Skin epidermis (tissue), 12 donors: ENCODE measurements around the gene SIDT1.

Experiments
- H3K27ac ChIP-seq, 21 experiments: fragments of 200-600 bp; sonication (generic) in 11 of 21; one replicate each; pipeline ENCODE4 v1.5.0; 2020; ENCODE audit warnings: mild to moderate bottlenecking in 3 of 21, inconsistent platforms in 2 of 21, moderate library complexity in 2 of 21
- H3K4me3 ChIP-seq, 7 experiments: fragments of 200-600 bp; sonication (generic) in 2 of 7; one replicate each; pipeline ENCODE4 v1.5.0; 2020; ENCODE audit warnings: inconsistent platforms in 2 of 7, mild to moderate bottlenecking in 2 of 7, moderate library complexity in 1 of 7

The SIDT1 gene

GRCh38 chr3:113537155-113537554 is 4.8 kb downstream of the SIDT1 start:
- Histone ChIP-seq H3K4me3 (no peak overlapping the region), H3K27ac (no peak overlapping the region)

- Histone ChIP-seq H3K4me3 (no peak overlapping the region), H3K27ac (no peak overlapping the region)
These were observed 9.2 kb downstream of the SIDT1 start for GRCh38 chr3:113541519-113541918.

GRCh38 chr3:113545594-113545993 is 13.2 kb downstream of the SIDT1 start:
- H3K4me3 ChIP-seq: no peak overlapping the region
- no peak overlapping the region for H3K27ac ChIP-seq

- H3K27ac ChIP-seq: no peak overlapping the region
- H3K4me3 ChIP-seq: no peak overlapping the region
These were observed 14.1 kb downstream of the SIDT1 start for GRCh38 chr3:113546414-113546893.

GRCh38 chr3:113548501-113548900 is 16.1 kb downstream of the SIDT1 start:
- H3K4me3 ChIP-seq: no peak overlapping the region
- H3K27ac ChIP-seq: no peak overlapping the region

- no peak overlapping the region for H3K4me3 ChIP-seq
- H3K27ac ChIP-seq: no peak overlapping the region
These were observed 19.5 kb downstream of the SIDT1 start for GRCh38 chr3:113551820-113552219.

- H3K4me3 ChIP-seq: no peak overlapping the region
- no peak overlapping the region for H3K27ac ChIP-seq
These were observed 20.5 kb downstream of the SIDT1 start for GRCh38 chr3:113552851-113553250.

GRCh38 chr3:113555138-113555537 is 22.8 kb downstream of the SIDT1 start:
- H3K27ac ChIP-seq: no peak overlapping the region
- H3K4me3 ChIP-seq: no peak overlapping the region

- H3K27ac ChIP-seq: no peak overlapping the region
- no peak overlapping the region for H3K4me3 ChIP-seq
These were observed 24.1 kb downstream of the SIDT1 start for GRCh38 chr3:113556316-113556945.

GRCh38 chr3:113556946-113557335 is 24.6 kb downstream of the SIDT1 start:
- H3K4me3 ChIP-seq: no peak overlapping the region
- no peak overlapping the region for H3K27ac ChIP-seq

- no peak overlapping the region for H3K27ac ChIP-seq
- H3K4me3 ChIP-seq: no peak overlapping the region
These were observed 25.0 kb downstream of the SIDT1 start for GRCh38 chr3:113557374-113557773.

- H3K27ac ChIP-seq: no peak overlapping the region
- no peak overlapping the region for H3K4me3 ChIP-seq
These were observed 26.7 kb downstream of the SIDT1 start for GRCh38 chr3:113559009-113559408.

GRCh38 chr3:113560271-113560670 is 27.9 kb downstream of the SIDT1 start:
- H3K27ac ChIP-seq: no peak overlapping the region
- no peak overlapping the region for H3K4me3 ChIP-seq

- Histone ChIP-seq H3K4me3 (no peak overlapping the region), H3K27ac (no peak overlapping the region)
These were observed 28.7 kb downstream of the SIDT1 start for GRCh38 chr3:113560831-113561623.

- Histone ChIP-seq H3K4me3 (no peak overlapping the region), H3K27ac (no peak overlapping the region)
These were observed 33.2 kb downstream of the SIDT1 start for GRCh38 chr3:113565555-113565954.

GRCh38 chr3:113570158-113570557 is 37.8 kb downstream of the SIDT1 start:
- no peak overlapping the region for H3K27ac ChIP-seq
- H3K4me3 ChIP-seq: no peak overlapping the region

GRCh38 chr3:113571360-113571759 is 39.0 kb downstream of the SIDT1 start:
- H3K27ac ChIP-seq: no peak overlapping the region
- no peak overlapping the region for H3K4me3 ChIP-seq

- no peak overlapping the region for H3K4me3 ChIP-seq
- H3K27ac ChIP-seq: no peak overlapping the region
These were observed 41.4 kb downstream of the SIDT1 start for GRCh38 chr3:113573728-113574127.

- H3K27ac ChIP-seq: no peak overlapping the region
- no peak overlapping the region for H3K4me3 ChIP-seq
These were observed 41.9 kb downstream of the SIDT1 start for GRCh38 chr3:113574213-113574612.

GRCh38 chr3:113575206-113575605 is 42.9 kb downstream of the SIDT1 start:
- H3K4me3 ChIP-seq: no peak overlapping the region
- no peak overlapping the region for H3K27ac ChIP-seq

- no peak overlapping the region for H3K4me3 ChIP-seq
- no peak overlapping the region for H3K27ac ChIP-seq
These were observed 52.9 kb downstream of the SIDT1 start for GRCh38 chr3:113585228-113585627.
